ENCODE measurements around the gene CDH8. TPM values are rescaled to one million over a fixed set of nuclear protein-coding genes. Genes with fewer than 3 reads are reported as not detected.

Gene CDH8
- total RNA-seq, 1 experiment from 2014 or later: 1.7 TPM

GRCh38 chr16:61929776-61930175, 106.5 kb downstream of the CDH8 start:
- ChIA-PET CTCF (no interaction called here), POLR2A (no interaction called here)
- intact Hi-C loops (cut with micrococcal nuclease; ENCODE audit: unreplicated experiment): no loop called here

DNA sequence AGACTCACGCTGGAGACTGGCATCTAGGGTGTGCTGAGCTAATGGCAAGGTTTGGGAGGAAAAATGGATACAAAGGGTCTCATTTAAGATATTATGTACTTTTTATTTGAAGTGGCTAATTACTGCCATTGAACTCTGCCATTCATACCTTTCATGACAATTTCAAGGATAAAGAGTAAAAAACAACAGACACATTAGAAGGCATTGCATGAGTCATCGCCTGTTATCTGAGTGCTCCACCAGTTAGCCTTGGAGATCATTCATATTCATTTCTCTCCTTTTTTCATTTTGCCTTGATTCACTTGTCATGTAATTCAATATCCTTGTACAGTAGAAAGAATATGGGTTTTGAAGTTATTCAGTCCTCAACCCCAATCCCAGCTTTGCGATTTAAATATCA, 109.5 kb downstream of the CDH8 start:
- no peak for TF ChIP-seq CTCF (IDR thresholded peaks at IDR 0.05; ENCODE audit: insufficient read depth in 1 of 2, low read depth in 1 of 2, low read length in 1 of 2, severe bottlenecking in 1 of 2, unreplicated experiment in 1 of 2)
- no peaks in the 10 kb centered on the region for H3K27me3 Mint-ChIP-seq (ENCODE audit: insufficient read depth, unreplicated experiment)
- Histone ChIP-seq H3K36me3 (ENCODE audit: control insufficient read depth, insufficient read depth, low read length) (no peaks in the 10 kb centered on the region), H3K4me1 (no peaks in the 10 kb centered on the region), H3K9me3 (no peaks in the 10 kb centered on the region), H3K27me3 (replicated peaks; ENCODE audit: control insufficient read depth, insufficient read depth, low read length) (no peaks in the 10 kb centered on the region), H3K4me3 (ENCODE audit: low read depth, low read length) (no peak overlapping the region)
- H3K4me3 Mint-ChIP-seq (ENCODE audit: unreplicated experiment): no peak overlapping the region
- CTCF ChIA-PET: no interaction called here
- intact Hi-C loops (cut with micrococcal nuclease; ENCODE audit: unreplicated experiment): no loop called here
- H3K36me3 Mint-ChIP-seq (ENCODE audit: insufficient read depth, unreplicated experiment): no peaks in the 10 kb centered on the region
- no peak for DNase-seq
- POLR2A ChIA-PET: no interaction called here
- BruUV-seq (replicated peaks): no TSS peak
- H3K27ac Mint-ChIP-seq (ENCODE audit: unreplicated experiment): no peak overlapping the region
- no peaks in the 10 kb centered on the region for H3K4me1 Mint-ChIP-seq (ENCODE audit: low read depth, unreplicated experiment)
- H3K9me3 Mint-ChIP-seq (ENCODE audit: unreplicated experiment): no peaks in the 10 kb centered on the region

More at GRCh38 chr16:61929776-61930175, 106.5 kb downstream of the CDH8 start:
- no peak overlapping the region for H3K27ac Mint-ChIP-seq (ENCODE audit: unreplicated experiment)
- TF ChIP-seq CTCF (IDR thresholded peaks at IDR 0.05; ENCODE audit: insufficient read depth in 1 of 2, low read depth in 1 of 2, low read length in 1 of 2, severe bottlenecking in 1 of 2, unreplicated experiment in 1 of 2): no peak
- H3K36me3 ChIP-seq (ENCODE audit: control insufficient read depth, insufficient read depth, low read length): no peaks in the 10 kb centered on the region
- BruUV-seq (replicated peaks): no TSS peak
- H3K9me3 Mint-ChIP-seq (ENCODE audit: unreplicated experiment): no peaks in the 10 kb centered on the region
- no peaks in the 10 kb centered on the region for H3K9me3 ChIP-seq
- H3K36me3 Mint-ChIP-seq (ENCODE audit: insufficient read depth, unreplicated experiment): no peaks in the 10 kb centered on the region
- no peaks in the 10 kb centered on the region for H3K27me3 ChIP-seq (replicated peaks; ENCODE audit: control insufficient read depth, insufficient read depth, low read length)
- H3K27me3 Mint-ChIP-seq (ENCODE audit: insufficient read depth, unreplicated experiment): no peaks in the 10 kb centered on the region
- H3K4me1 Mint-ChIP-seq (ENCODE audit: low read depth, unreplicated experiment): no peaks in the 10 kb centered on the region
- DNase-seq: no peak
- H3K4me3 Mint-ChIP-seq (ENCODE audit: unreplicated experiment): no peak overlapping the region
- no peak overlapping the region for H3K4me3 ChIP-seq (ENCODE audit: low read depth, low read length)
- no peaks in the 10 kb centered on the region for H3K4me1 ChIP-seq

DNA sequence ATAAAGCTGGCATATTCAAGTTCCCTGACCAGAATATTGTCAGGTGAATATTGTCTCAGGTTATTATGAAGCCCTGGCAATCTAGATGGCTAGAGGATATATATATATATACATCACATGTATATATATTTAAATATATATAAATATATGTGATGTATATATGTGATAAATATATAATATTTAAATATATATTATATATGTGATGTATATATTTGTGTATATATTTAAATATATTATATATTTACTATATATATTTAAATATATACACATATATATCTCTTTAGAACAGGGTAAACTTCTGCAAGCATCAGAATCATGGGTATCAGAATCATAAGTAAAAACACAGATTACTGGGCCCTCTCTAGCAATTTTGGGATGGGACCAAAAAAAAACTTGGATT, 112.6 kb downstream of the CDH8 start:
- no peak overlapping the region for H3K27ac Mint-ChIP-seq (ENCODE audit: unreplicated experiment)
- no peak overlapping the region for H3K4me3 Mint-ChIP-seq (ENCODE audit: unreplicated experiment)
- ChIA-PET CTCF (no interaction called here), POLR2A (no interaction called here)
- DNase-seq: no peak
- no peaks in the 10 kb centered on the region for H3K36me3 Mint-ChIP-seq (ENCODE audit: insufficient read depth, unreplicated experiment)
- no peaks in the 10 kb centered on the region for H3K9me3 Mint-ChIP-seq (ENCODE audit: unreplicated experiment)
- no TSS peak for BruUV-seq (replicated peaks)
- Histone ChIP-seq H3K36me3 (ENCODE audit: control insufficient read depth, insufficient read depth, low read length) (no peaks in the 10 kb centered on the region), H3K27me3 (replicated peaks; ENCODE audit: control insufficient read depth, insufficient read depth, low read length) (no peaks in the 10 kb centered on the region), H3K9me3 (no peaks in the 10 kb centered on the region), H3K4me3 (ENCODE audit: low read depth, low read length) (no peak overlapping the region), H3K4me1 (no peaks in the 10 kb centered on the region)
- no peaks in the 10 kb centered on the region for H3K27me3 Mint-ChIP-seq (ENCODE audit: insufficient read depth, unreplicated experiment)
- intact Hi-C loops (cut with micrococcal nuclease; ENCODE audit: unreplicated experiment): no loop called here
- H3K4me1 Mint-ChIP-seq (ENCODE audit: low read depth, unreplicated experiment): no peaks in the 10 kb centered on the region
- TF ChIP-seq CTCF (IDR thresholded peaks at IDR 0.05; ENCODE audit: insufficient read depth in 1 of 2, low read depth in 1 of 2, low read length in 1 of 2, severe bottlenecking in 1 of 2, unreplicated experiment in 1 of 2): no peak

Data from Caco-2 (cell line).